IPS-15b (cell line): Measurements from ENCODE around the gene ZNF69.
"Not testable (repeated sequence)": the region's sequence is repeated elsewhere in the genome, so short reads cannot be mapped to it uniquely, and the experiment has no call there.

Experiments
- H3K27me3 ChIP-seq: one replicate; pipeline ENCODE4 v1.6.1; 2013; ENCODE audit warnings: low read length; ENCODE audit not compliant: control insufficient read depth, insufficient read depth
- H3K36me3 ChIP-seq: one replicate; pipeline ENCODE4 v1.6.1; 2013; ENCODE audit warnings: low read length; ENCODE audit not compliant: control insufficient read depth, insufficient read depth
- H3K4me1 ChIP-seq: one replicate; pipeline ENCODE4 v1.6.1; 2013; ENCODE audit warnings: mild to moderate bottlenecking, low read length; ENCODE audit not compliant: control insufficient read depth, insufficient read depth
- H3K4me3 ChIP-seq: one replicate; pipeline ENCODE4 v1.5.1; 2013; ENCODE audit warnings: low read depth, low read length
- H3K9ac ChIP-seq: one replicate; pipeline ENCODE4 v1.6.1; 2013; ENCODE audit warnings: low read depth, mild to moderate bottlenecking, low read length
- H3K9me3 ChIP-seq: one replicate; pipeline ENCODE4 v1.6.1; 2013; ENCODE audit warnings: mild to moderate bottlenecking, low read length; ENCODE audit not compliant: control insufficient read depth, insufficient read depth

The ZNF69 gene

DNA sequence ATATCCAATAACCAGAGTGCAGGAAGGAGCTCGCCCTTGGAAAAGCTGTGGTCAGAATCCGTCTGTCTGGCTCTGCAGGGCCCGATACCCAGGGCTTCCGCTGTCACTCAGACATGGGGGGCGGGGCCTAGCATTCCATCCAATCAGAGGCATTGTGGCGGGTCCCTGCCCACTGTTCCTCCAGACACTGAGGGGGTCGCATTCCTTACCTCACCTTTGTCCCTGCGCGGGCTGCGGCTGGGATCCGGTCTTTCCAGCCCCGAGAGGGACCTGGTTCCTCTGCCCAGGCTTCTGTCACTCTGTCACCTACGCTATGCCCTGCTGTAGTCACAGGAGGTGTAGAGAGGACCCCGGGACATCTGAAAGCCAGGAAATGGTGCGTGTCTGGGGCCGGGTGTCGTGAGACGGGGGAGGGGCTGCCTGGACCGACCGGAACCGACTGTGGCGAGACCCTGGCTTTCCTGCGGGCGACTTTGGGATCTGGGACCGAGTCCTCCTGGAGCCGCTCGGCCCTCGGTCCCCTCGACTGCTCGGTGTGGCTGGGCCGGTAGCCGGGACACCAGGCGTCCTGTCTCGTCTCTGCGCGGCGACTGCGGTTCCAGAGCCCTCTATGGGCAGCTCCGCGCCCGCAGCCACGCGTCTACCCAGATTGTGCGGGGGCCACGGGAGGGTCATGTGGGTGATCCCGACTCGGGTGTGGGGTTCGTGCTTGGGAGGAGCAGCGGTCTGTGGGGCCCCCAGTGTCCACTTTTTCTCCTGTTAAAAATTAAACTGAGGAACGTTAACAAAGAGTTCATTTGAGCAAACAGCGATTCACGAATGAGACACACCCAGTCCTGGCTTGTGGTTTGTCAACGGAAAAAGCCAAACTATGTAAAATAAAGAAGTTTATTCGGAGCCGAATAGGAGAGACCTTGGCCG, at the start of gene ZNF69:
Gene ZNF69 (plus strand): TSS at position 172 of the 921 bp plus-strand sequence. CDS start 142 bp downstream, at position 314.
- peak within 1 kb of the TSS; percentile 42 for H3K4me3 ChIP-seq
- no peak within 1 kb of the TSS for H3K9ac ChIP-seq
- no peaks in the 10 kb centered on the region for H3K4me1 ChIP-seq
- H3K36me3 ChIP-seq = no peaks in the 10 kb centered on the region
- no peaks in the 10 kb centered on the region for H3K9me3 ChIP-seq
- no peaks in the 10 kb centered on the region for H3K27me3 ChIP-seq

DNA sequence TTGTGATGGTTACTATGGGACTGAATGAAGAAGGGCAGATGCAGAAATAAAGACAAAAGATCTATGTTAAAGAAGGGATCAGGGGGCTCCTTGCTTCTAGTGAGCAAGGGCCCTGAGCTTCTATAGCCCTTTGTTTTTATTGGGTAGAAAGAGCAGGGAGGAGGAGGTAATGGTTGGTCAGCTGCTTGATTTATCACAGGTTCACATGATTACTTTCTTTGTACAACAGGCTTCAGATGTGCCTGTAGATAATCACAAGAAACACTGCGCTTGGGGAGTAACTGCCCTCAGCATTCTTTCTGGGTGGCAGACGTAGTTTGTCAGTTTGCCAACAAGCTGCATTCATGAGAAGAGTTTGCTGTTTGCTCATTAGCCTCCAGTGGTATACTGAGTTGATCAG, 43.9 kb upstream of the ZNF69 start:
- peaks cover 11% of the 10 kb centered on the region for H3K9me3 ChIP-seq
- no peaks in the 10 kb centered on the region for H3K36me3 ChIP-seq
- no peak overlapping the region for H3K9ac ChIP-seq
- no peak overlapping the region for H3K4me3 ChIP-seq
- H3K27me3 ChIP-seq = no peaks in the 10 kb centered on the region
- no peaks in the 10 kb centered on the region for H3K4me1 ChIP-seq

DNA sequence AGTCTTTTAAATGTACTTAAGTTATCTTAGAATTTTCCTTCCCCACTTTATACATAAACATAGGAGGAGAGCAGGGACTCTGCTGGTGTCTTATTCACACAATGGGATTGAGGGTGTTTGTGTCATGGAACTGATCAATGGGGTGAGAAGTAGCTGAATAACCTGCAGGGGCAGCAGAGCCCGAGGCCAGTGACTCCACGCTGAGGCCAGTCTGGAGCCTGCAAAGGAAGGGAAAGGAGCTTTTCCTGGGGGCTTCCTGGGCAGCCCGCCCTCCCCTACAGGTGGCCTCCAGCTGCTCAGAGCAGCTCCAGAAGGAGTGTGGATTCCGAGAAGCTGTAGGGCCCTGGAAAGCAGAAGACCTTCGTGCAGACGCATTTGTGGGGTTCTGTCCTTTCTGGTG, 40.0 kb upstream of the ZNF69 start:
- H3K4me1 ChIP-seq, H3K9ac ChIP-seq, H3K27me3 ChIP-seq, H3K4me3 ChIP-seq, H3K36me3 ChIP-seq, H3K9me3 ChIP-seq: not testable (repeated sequence)

DNA sequence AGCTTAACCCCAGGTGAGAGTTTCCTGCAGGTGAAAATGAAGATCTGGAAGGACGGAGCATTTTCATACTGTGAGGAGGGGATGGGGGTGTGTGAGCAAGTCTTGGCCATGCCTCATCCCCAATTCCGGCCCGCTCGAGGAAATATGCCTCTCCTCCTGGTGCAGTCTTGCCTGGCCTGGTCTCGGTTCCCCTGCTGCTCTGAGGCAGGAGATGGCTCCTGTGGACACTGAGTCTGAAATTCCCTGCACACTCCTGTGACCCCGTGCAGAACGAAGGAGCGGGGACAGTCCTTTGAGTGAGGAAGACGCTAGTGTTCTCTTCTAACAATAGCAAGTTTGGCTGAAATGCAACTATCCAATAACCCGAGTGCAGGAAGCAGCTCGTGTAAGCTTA, 39.4 kb upstream of the ZNF69 start:
- H3K9me3 ChIP-seq = peaks cover 6% of the 10 kb centered on the region

DNA sequence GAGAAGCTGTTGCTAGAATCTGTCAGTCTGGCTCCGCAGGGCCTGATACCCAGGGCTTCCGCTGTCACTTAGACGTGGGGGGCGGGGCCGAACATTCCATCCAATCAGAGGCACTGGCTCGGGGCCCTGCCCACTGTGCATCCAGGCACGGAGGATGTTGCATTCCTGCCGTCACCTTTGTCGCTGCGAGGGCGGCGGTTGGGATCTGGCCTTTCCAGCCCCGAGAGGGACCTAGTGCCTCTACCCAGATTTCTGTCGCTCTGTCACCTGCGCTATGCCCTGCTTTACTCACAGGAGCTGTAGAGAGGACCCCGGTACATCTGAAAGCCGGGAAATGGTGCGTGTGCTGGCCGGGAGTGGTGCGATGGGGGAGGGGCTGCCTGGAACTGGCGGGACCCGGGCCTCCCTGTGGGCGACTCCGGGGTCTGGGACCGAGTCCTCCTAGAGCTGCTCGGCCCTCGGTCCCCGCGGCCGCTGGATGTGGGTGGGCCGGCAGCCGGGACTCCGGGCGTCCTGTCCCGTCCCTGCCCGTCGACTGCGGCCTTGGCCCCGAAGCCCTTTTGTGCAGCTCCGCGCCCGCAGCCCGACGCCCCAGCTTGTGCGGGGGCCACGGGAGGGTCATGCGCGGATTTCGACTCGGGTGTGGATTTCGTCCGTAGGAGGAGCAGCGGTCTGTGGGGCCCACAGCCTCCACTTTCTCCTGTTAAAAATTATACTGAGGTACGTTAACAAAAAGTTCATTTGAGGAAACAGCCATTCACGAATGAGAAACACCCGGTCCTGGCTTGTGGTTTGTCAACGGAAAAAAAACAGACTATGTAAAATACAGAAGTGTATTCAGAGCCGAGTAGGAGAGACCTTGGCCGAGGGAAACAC, 38.8 kb upstream of the ZNF69 start, which contains the start of gene ZNF439:
Gene ZNF439 (plus strand): TSS at position 133 of the 876 bp plus-strand sequence. CDS start 142 bp downstream, at position 275.
- Histone ChIP-seq H3K4me1 (no peaks in the 10 kb centered on the region), H3K36me3 (no peaks in the 10 kb centered on the region), H3K9ac (no peak within 1 kb of the TSS), H3K4me3 (no peak within 1 kb of the TSS), H3K9me3 (peaks cover 6% of the 10 kb centered on the region), H3K27me3 (no peaks in the 10 kb centered on the region)

More for the DNA sequence above, 39.4 kb upstream of the ZNF69 start:
- Histone ChIP-seq H3K4me1 (no peaks in the 10 kb centered on the region), H3K9ac (no peak overlapping the region), H3K4me3 (no peak overlapping the region), H3K36me3 (no peaks in the 10 kb centered on the region), H3K27me3 (no peaks in the 10 kb centered on the region)

DNA sequence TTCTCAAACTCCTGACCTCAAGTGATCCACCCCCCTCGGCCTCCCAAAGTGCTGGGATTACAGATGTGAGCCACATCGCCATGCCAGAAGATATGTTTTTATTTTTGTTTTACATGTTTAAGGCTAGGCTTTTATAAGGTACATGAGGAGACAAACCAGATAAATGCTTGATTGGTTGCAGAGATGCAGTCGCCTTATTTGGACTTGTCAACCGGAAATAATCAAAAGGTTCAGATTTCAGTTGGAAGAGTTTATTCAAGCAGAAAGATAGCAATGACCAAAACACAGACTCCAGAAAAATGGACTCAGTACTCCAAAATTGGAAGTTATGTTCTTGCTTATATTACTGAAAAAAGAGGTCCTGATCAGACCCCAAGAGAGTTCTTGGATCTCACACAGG, 37.3 kb upstream of the ZNF69 start:
- H3K9ac ChIP-seq, H3K9me3 ChIP-seq, H3K27me3 ChIP-seq, H3K36me3 ChIP-seq, H3K4me3 ChIP-seq, H3K4me1 ChIP-seq: not testable (repeated sequence)

DNA sequence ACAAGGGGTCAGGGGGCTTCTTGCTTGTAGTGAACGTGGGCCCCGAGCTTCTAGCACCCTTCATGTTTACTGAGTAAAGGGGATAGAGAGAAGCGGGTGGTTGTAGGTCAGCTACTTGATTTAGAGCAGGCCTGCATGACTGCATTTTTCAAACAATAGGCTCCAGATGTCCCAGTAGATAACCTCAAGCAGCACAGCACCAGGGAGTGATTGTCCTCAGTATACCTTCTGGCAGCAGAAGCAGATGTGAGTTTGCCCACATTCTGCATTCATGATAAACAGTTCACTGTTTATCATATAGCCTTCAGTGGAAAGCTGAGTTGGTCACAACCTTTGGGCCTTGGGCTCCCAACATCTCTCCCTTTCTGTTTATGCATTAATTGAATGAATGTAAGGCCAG, 34.2 kb upstream of the ZNF69 start:
- no peak overlapping the region for H3K4me3 ChIP-seq
- H3K4me1 ChIP-seq = no peaks in the 10 kb centered on the region
- H3K36me3 ChIP-seq = no peaks in the 10 kb centered on the region
- no peaks in the 10 kb centered on the region for H3K27me3 ChIP-seq
- H3K9me3 ChIP-seq = peaks cover 18% of the 10 kb centered on the region
- no peak overlapping the region for H3K9ac ChIP-seq

DNA sequence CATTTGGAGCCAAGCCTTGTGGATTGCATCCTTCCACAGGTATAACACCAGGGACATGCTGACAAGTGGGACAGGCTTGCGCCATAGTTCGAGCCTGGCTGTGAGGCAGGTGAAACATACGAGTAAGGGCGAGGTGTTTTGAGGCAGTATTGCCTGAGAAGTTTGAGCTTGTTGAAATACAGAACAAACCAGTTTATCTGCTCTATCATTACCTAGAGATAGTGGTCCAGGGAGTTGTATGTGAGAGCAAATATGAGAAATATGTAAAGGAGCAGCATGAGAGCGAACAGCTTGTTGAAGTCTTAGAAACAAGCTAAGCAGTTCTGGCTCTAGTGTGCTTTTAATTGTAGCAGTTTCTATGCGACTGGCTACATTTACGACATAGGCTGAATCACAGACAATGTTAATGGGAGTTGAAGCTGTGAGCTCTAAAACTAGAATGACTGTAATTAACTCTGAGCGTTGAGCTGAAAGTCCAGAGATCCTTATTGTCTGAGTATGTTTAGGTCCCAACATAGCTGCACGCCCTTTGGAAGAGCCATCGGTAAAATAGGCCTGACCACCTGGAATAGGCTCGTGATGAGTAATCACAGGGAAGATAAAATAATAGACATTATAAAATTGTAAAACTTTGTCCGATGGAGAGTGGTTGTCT, 30.9 kb upstream of the ZNF69 start:
- H3K9ac ChIP-seq = no peak overlapping the region
- no peaks in the 10 kb centered on the region for H3K4me1 ChIP-seq
- no peaks in the 10 kb centered on the region for H3K36me3 ChIP-seq
- H3K27me3 ChIP-seq = no peaks in the 10 kb centered on the region
- peaks cover 18% of the 10 kb centered on the region for H3K9me3 ChIP-seq
- no peak overlapping the region for H3K4me3 ChIP-seq

DNA sequence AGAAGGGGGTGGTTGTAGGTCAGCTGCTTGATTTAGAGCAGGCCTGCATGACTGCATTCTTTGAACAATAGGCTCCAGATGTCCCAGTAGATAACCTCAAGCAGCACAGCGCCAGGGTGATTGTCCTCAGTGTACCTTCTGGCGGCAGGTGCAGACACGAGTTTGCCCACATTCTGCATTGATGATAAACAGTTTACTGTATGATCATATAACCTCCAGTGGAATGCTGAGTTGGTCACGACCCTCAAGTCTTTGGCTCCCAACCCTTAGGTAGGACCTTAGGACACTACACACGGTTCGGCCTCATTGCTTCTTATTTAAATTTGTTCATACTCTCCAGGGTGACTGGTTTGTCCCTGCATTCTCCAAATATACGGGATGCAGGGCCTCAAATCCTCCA, 26.9 kb upstream of the ZNF69 start:
- Histone ChIP-seq H3K27me3 (no peaks in the 10 kb centered on the region), H3K9ac (no peak overlapping the region), H3K36me3 (no peaks in the 10 kb centered on the region), H3K9me3 (peaks cover 16% of the 10 kb centered on the region), H3K4me1 (no peaks in the 10 kb centered on the region), H3K4me3 (no peak overlapping the region)

DNA sequence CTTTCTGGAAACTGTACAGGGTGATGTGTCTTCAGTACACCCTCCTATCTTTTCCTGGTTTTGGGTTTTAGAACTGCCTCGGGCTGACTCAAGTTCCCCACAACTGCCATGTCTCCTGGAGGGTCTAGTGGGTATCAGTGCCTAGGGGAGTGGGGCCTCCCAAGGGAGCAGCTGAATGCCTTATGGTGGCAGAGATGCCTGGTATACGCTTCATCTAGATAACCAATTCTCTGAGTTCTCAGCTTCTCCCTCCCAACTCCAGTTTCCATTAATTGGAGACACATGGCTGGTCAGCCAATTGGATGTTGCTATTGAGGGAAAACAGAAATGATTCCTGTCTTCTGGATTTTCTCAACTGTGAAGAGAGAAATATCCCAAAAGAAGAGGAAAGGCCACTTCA, 26.3 kb upstream of the ZNF69 start:
- no peaks in the 10 kb centered on the region for H3K27me3 ChIP-seq
- no peak overlapping the region for H3K4me3 ChIP-seq
- H3K9ac ChIP-seq = no peak overlapping the region
- H3K36me3 ChIP-seq = no peaks in the 10 kb centered on the region
- H3K4me1 ChIP-seq = no peaks in the 10 kb centered on the region
- peaks cover 13% of the 10 kb centered on the region for H3K9me3 ChIP-seq

DNA sequence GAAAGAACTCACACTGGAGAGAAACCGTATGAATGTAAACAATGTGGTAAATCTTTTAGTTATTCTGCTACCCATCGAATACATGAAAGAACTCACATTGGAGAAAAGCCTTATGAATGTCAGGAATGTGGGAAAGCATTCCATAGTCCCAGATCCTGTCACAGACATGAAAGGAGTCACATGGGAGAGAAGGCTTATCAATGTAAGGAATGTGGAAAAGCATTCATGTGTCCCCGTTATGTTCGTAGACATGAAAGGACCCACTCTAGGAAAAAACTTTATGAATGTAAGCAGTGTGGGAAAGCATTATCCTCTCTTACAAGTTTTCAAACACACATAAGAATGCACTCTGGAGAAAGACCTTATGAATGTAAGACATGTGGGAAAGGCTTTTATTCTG, 19.8 kb upstream of the ZNF69 start:
- not testable (repeated sequence) for H3K4me1 ChIP-seq, H3K4me3 ChIP-seq, H3K27me3 ChIP-seq, H3K9ac ChIP-seq, H3K36me3 ChIP-seq
- H3K9me3 ChIP-seq = peaks cover 14% of the 10 kb centered on the region
